NAMALWA (cell line): Measurements from ENCODE around the gene HAGH.
A peak's percentile ranks its signal among the peaks of the same experiment; 100 is the strongest.

Experiments used
- DNase-seq: peaks from one replicate; pipeline ENCODE4 v3.0.0-alpha.2; 2015; ENCODE audit warnings: low spot score

Gene HAGH

GRCh38 chr16:1773703-1774447 is 52.8 kb downstream of the HAGH start:
- DNase-seq, result no peak

GRCh38 chr16:1772908-1773702 is 53.5 kb downstream of the HAGH start, which contains the start of gene MRPS34:
Gene MRPS34 (minus strand): TSS chr16:1773134. CDS start chr16:1773119, 15 bp downstream.
- peak; percentile 89 for DNase-seq

- peak; percentile 83 for DNase-seq
Measured at GRCh38 chr16:1772362-1772907, 54.2 kb downstream of the HAGH start, which contains the start of gene EME2. Gene EME2 (plus strand): TSS chr16:1772810. CDS start chr16:1773228, 418 bp downstream.

GRCh38 chr16:1771864-1772361 is 54.7 kb downstream of the HAGH start:
- peak; percentile 49 for DNase-seq

GRCh38 chr16:1771188-1771863 is 55.3 kb downstream of the HAGH start, which contains the start of gene NME3:
Gene NME3 (minus strand): TSS chr16:1771543. CDS start chr16:1771534, 9 bp downstream.
- peak; percentile 69 for DNase-seq

- DNase-seq, result no peak
Measured at GRCh38 chr16:1770328-1771187, 56.1 kb downstream of the HAGH start.

- no peak for DNase-seq
Measured at GRCh38 chr16:1769402-1770300, 57.0 kb downstream of the HAGH start.

GRCh38 chr16:1768767-1769401 is 57.7 kb downstream of the HAGH start:
- DNase-seq, result no peak

- no peak for DNase-seq
Measured at GRCh38 chr16:1768061-1768766, 58.4 kb downstream of the HAGH start.

GRCh38 chr16:1767116-1767994 is 59.3 kb downstream of the HAGH start:
- no peak for DNase-seq

- DNase-seq, result no peak
Measured at GRCh38 chr16:1766701-1767100, 59.9 kb downstream of the HAGH start.

- no peak for DNase-seq
Measured at GRCh38 chr16:1766231-1766630, 60.4 kb downstream of the HAGH start.

GRCh38 chr16:1765826-1766225 is 60.8 kb downstream of the HAGH start:
- no peak for DNase-seq

- no peak for DNase-seq
Measured at GRCh38 chr16:1764971-1765370, 61.7 kb downstream of the HAGH start.

GRCh38 chr16:1763521-1764511 is 62.8 kb downstream of the HAGH start:
- DNase-seq, result peak; percentile 64

- DNase-seq, result peak; percentile 8
Measured at GRCh38 chr16:1762879-1763520, 63.6 kb downstream of the HAGH start.
